Hepatocyte (in vitro differentiated cells): ENCODE data around the gene HTATSF1.

Source experiments
- CTCF ChIP-seq: fragments of 200-600 bp; sonication (generic); IDR thresholded peaks from 2 replicates; pipeline ENCODE4 v1.5.1; 2016; ENCODE audit warnings: antibody characterized with exemption, mild to moderate bottlenecking; ENCODE audit not compliant: poor library complexity
- EZH2 ChIP-seq: fragments of 200-600 bp; sonication (generic); IDR thresholded peaks from 2 replicates; pipeline ENCODE4 v1.6.1; 2016; ENCODE audit warnings: antibody characterized with exemption, mild to moderate bottlenecking, borderline replicate concordance

- no peak for TF ChIP-seq CTCF
- TF ChIP-seq EZH2: no peak
Measured at GRCh38 chrX:136477026-136477425, 20.4 kb upstream of the HTATSF1 start.
